NAMALWA (cell line): Measurements from ENCODE around the gene ANKRD11.
"Not testable (repeated sequence)": the region's sequence is repeated elsewhere in the genome, so short reads cannot be mapped to it uniquely, and the experiment has no call there.

Experiments used
- DNase-seq: peaks from one replicate; pipeline ENCODE4 v3.0.0-alpha.2; 2015; ENCODE audit warnings: low spot score

Gene ANKRD11

GRCh38 chr16:89478576-89479221, 11.7 kb downstream of the ANKRD11 start:
- no peak for DNase-seq

- DNase-seq, result peak; percentile 73
Measured at GRCh38 chr16:89476811-89477261, 13.5 kb downstream of the ANKRD11 start.

GRCh38 chr16:89476379-89476778, 14.0 kb downstream of the ANKRD11 start:
- DNase-seq, result no peak

DNA sequence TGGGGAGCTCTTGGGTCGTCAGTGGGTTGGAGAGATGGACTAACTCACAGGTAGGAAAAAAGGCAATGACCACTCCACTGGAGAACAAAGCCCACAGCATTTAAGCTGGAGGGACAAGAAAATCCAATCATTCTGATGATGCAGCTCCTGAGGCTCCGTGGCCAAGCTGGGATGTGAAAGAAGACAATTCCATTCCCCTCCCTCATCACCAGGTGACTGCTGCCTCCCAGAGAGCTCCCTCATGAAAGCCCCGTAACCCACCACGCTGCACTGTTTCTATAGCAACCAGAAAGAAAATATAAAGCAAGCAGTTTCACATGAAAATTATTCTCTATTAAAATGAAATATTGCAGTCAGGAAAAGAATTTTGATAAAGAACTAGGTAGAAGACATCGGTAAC, 15.2 kb downstream of the ANKRD11 start:
- DNase-seq, result no peak

GRCh38 chr16:89473791-89474414, 16.5 kb downstream of the ANKRD11 start:
- DNase-seq, result no peak

DNA sequence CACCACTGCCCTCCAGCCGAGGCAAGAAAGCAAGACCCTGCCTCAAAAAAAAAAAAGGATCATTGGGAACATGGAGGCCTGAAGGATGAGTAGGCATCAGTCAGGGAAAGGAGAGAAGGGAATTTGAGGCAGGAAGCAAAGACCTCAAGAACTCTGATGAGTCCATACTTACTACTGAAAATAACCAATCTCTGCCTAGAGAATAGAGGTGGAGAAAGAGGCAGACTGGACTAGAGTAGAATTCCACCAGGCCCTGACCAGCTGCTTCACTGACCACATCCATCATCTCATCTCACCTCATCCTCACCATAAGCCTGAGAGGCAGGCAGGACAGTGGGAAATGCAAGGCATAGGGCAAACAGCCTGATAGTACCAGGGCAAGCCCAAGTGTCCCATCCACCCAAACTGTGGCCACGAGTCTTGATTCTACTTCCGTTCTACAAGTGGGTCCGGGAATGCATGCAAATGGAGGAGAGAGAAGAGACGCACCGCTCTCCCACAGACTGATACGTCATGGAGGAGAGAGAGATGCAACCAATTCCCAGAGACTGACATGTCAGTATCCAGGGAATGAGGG, 17.1 kb downstream of the ANKRD11 start:
- no peak for DNase-seq

DNA sequence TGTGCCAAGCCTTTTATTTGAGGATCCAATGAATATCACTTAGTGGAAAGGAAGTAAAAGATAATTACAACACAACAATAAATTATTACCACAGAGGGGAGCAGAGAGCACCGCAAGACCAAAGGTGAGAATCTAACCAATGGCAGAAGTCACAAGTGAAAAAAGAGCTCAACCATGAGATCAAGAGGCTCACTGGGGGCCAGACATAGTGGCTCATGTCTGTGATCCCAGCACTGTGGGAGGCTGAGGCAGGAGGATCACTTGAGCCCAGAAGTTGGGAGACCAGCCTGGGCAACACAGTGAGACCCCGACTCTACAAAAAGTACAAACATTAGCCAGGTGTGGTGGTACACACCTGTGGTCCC, 17.7 kb downstream of the ANKRD11 start:
- DNase-seq, result no peak

DNA sequence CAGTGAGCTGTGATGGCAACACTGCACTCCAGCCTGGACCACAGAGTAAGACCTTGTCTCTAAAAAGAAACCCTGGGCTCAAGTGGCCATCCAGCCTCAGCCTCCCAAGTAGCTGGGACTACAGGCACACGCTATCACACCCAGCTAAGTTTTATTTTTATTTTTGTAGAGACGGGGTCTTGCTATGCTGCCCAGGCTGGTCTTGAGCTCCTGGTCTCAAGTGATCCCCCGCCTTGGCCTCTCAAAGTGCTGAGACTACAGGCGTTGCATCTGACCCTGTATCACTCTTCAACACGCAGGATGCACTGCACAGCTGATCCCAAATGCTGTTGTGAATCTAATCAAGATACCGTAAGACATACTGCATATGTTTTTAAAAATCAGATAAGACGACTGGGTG, 23.0 kb downstream of the ANKRD11 start:
- no peak for DNase-seq

DNA sequence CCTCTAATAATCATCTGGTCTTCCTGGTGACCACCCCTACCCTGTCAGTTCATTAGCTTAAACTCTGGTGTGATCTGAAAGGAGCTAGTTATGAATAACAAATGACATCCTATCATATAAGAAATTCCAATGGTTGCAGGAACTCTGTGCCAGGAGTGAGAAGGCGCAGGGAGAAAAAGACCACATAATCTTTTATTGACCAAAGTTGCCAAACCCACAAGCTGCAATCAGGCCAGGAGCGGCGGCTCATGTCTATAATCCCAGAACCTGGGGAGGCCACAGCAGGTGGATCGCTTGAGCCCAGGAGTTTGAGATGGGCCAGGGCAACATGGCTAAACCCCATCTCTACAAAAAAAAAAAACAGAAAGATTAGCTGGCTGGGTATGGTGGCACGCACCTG, 23.4 kb downstream of the ANKRD11 start:
- no peak for DNase-seq

DNA sequence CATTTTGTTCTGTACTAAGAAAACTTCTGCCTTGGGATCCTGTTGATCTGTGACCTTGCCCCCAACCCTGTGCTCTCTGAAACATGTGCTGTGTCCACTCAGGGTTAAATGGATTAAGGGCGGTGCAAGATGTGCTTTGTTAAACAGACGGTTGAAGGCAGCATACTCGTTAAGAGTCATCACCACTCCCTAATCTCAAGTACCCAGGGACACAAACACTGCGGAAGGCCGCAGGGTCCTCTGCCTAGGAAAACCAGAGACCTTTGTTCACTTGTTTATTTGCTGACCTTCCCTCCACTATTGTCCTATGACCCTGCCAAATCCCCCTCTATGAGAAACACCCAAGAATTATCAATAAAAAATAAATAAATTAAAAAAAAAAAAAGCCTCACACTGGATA, 27.0 kb downstream of the ANKRD11 start:
- not testable (repeated sequence) for DNase-seq

DNA sequence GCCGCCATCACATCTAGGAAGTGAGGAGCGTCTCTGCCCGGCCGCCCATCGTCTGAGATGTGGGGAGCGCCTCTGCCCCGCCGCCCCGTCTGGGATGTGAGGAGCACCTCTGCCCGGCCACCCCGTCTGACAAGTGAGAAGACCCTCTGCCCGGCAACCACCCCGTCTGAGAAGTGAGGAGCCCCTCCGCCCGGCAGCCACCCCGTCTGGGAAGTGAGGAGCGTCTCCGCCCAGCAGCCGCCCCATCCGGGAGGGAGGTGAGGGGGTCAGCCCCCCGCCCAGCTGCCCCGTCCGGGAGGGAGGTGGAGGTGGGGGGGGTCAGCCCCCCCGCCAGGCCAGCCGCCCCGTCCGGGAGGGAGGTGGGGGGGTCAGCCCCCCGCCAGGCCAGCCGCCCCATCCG, 27.7 kb downstream of the ANKRD11 start:
- not testable (repeated sequence) for DNase-seq

DNA sequence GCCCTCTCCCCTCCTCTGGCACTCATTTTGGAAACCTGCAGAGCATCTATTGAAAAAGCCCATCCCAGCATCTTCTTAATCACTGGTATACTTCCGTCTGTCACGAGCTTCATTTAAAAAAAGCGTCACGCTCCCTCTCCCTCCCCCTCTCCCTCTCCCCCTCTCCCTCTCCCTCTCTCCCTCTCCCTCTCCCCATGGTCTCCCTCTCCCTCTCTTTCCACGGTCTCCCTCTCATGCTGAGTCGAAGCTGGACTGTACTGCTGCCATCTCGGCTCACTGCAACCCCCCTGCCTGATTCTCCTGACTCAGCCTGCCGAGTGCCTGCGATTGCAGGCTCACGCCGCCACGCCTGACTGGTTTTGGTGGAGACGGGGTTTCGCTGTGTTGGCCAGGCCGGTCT, 28.5 kb downstream of the ANKRD11 start:
- not testable (repeated sequence) for DNase-seq

GRCh38 chr16:89460556-89460955, 29.8 kb downstream of the ANKRD11 start:
- DNase-seq, result no peak

DNA sequence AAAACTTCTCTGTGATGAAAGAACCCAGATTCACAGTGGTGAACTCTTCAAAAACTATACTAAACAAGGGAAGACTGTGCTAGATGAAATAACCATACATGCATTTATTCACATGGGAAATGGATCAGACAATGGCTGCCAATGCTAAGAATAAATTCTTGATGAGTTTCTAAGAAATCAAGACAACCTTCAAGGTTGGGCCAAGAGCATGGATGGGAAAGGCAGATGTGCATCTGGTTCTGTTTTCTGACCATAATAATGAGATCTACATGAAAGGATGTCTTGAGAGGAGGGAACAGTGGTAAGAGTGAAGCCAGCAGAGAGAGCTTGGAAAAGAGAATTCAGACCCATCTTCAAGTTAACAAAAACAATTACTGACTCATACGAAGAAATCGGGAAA, 31.4 kb downstream of the ANKRD11 start:
- DNase-seq, result no peak

DNA sequence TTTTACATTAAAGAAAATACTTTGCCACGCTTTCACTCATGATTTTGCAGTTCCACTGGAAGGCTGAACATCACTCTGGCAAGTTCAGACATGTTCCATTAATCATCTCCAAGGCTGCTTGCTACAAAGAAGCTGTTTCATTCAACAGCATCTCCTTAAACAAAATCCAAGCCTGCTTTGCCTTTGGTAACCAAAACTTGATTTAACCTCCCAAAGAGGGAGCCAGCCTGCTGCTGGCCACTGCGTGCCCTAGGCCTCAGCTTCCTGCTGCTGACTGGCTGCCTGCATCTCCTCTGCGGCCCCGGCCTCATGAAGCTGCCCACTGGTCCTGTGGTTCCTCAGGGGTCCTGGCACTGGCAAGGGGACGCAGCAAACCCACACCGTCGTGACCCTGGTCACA, 31.8 kb downstream of the ANKRD11 start:
- no peak for DNase-seq

GRCh38 chr16:89456419-89456959, 33.9 kb downstream of the ANKRD11 start:
- DNase-seq, result no peak

DNA sequence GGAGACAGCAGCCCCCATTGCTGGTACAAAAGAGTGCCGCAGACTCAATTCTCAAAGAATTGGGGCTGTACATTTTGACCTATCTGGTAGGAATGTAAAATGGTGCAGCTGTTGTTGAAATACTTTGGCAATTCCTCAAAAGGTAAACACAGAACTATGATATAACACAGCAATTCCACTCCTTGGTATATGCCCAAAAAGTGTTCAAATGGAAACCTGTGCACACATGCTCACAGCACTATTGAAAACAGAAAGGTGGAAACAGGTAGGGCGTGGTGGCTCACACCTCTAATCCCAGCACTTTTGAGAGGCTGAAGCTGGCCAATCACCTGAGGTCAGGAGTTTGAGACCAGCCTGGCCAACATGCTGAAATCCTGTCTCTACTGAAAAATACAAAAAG, 34.7 kb downstream of the ANKRD11 start:
- DNase-seq, result no peak

- DNase-seq, result no peak
Measured at GRCh38 chr16:89455178-89455577, 35.2 kb downstream of the ANKRD11 start.

DNA sequence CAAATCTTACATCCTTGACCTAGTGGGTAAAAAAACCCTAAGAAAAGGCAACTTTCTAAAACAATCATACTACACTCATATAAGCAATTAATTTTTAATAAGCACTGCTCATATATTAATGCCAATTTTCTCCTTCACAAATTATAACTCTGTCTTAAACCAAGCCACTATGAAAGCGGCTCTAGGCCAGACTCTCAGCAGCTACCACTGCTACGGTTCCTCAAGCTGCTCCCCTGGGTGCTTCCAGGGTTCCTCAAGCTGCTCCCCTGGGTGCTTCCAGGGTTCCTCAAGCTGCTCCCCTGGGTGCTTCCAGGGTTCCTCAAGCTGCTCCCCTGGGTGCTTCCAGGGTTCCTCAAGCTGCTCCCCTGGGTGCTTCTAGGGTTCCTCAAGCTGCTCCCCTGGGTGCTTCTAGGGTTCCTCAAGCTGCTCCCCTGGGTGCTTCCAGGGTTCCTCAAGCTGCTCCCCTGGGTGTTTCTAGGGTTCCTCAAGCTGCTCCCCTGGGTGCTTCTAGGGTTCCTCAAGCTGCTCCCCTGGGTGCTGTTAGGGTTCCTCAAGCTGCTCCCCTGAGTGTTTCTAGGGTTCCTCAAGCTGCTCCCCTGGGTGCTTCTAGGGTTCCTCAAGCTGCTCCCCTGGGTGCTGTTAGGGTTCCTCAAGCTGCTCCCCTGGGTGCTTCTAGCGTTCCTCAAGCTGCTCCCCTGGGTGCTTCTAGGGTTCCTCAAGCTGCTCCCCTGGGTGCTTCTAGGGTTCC, 35.8 kb downstream of the ANKRD11 start:
- not testable (repeated sequence) for DNase-seq

DNA sequence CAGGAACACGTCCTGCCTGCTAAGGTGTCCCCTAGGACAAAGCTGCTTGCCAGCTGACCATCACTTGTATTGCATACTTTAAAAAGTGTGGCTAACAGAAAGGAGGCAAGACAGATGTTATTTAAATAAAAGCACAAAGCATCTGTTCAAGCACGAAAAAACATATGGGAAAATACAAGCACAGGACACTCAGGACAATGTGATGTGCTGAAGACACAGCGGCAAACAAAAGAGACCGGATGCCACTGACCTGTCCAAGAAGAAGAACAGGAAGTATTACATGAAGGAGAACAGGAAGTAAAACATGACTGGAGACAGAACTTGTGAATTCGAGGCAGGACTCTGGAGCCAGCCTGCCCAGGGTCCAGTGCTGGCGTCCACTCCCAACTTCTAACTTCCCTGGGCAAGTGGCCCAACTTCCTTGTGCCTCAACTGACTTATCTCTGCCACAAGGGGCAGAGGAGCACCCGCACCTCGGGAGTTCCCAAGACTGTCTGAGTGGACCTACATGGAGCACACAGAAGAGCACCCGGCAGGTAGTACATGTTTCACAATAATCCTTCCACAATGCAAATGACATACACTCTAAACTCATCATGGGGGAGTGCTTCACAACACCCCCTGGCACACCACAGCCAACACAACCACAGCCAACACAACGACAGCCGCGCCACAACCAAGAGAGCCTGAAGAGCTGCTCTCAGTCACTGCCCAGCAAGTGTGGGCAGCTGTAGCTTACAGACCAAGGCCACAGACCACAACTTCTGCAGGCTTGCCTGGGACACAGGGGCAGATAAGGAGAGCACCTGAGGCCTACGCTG, 36.6 kb downstream of the ANKRD11 start:
- DNase-seq, result no peak

- no peak for DNase-seq
Measured at GRCh38 chr16:89452925-89453324, 37.4 kb downstream of the ANKRD11 start.

GRCh38 chr16:89452241-89452640, 38.1 kb downstream of the ANKRD11 start:
- no peak for DNase-seq
